Neuron (in vitro differentiated cells): ENCODE data around the gene TMEM132C.

ENCODE experiments used
- H2AFZ ChIP-seq: one replicate; pipeline ENCODE4 v1.6.1; 2013; ENCODE audit warnings: low read depth, mild to moderate bottlenecking, inconsistent platforms, low read length, moderate library complexity
- H3K27me3 ChIP-seq: one replicate; pipeline ENCODE4 v1.6.1; 2013; ENCODE audit warnings: low read length; ENCODE audit not compliant: insufficient read depth
- H3K36me3 ChIP-seq: one replicate; pipeline ENCODE4 v1.6.1; 2013; ENCODE audit warnings: low read length; ENCODE audit not compliant: insufficient read depth
- H3K4me1 ChIP-seq: one replicate; pipeline ENCODE4 v1.6.1; 2013; ENCODE audit warnings: low read length; ENCODE audit not compliant: insufficient read depth
- H3K4me3 ChIP-seq: 2 replicates; pipeline ENCODE4 v1.5.1; 2013; ENCODE audit warnings: mild to moderate bottlenecking, low read length, moderate library complexity
- H3K9me3 ChIP-seq: one replicate; pipeline ENCODE4 v1.6.1; 2013; ENCODE audit warnings: low read length

Gene TMEM132C

GRCh38 chr12:128381541-128381940, 114.6 kb downstream of the TMEM132C start:
- Histone ChIP-seq H3K36me3 (no peaks in the 10 kb centered on the region), H3K9me3 (no peaks in the 10 kb centered on the region)

GRCh38 chr12:128381946-128382345, 115.0 kb downstream of the TMEM132C start:
- H3K9me3 ChIP-seq = no peaks in the 10 kb centered on the region
- no peaks in the 10 kb centered on the region for H3K36me3 ChIP-seq
- H2AFZ ChIP-seq = no peak overlapping the region
- no peaks in the 10 kb centered on the region for H3K27me3 ChIP-seq
- no peak overlapping the region for H3K4me3 ChIP-seq
- H3K4me1 ChIP-seq = peaks cover 11% of the 10 kb centered on the region

More at GRCh38 chr12:128381541-128381940, 114.6 kb downstream of the TMEM132C start:
- Histone ChIP-seq H3K4me3 (no peak overlapping the region), H3K4me1 (peaks cover 11% of the 10 kb centered on the region), H3K27me3 (no peaks in the 10 kb centered on the region), H2AFZ (no peak overlapping the region)

DNA sequence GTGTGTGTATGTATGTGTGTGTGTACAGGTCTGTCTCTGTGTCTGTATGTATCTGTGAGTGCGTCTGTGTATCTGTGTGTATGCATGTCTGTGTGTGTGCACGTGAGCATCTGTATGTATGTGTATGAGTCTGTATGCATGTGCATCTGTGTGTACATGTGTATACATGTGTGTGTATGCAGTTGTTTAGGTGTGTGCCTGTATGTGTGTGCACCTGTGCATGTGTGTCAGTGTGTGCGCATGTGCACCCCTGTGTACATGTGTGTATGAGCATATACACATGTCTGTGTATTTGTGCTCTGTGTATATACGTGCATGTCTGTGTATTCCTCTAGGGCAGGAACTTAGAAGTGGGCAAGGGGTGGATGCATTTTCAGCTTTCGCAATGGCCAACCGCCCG, 116.0 kb downstream of the TMEM132C start:
- H3K4me3 ChIP-seq = no peak overlapping the region
- no peaks in the 10 kb centered on the region for H3K27me3 ChIP-seq
- no peaks in the 10 kb centered on the region for H3K9me3 ChIP-seq
- no peak overlapping the region for H2AFZ ChIP-seq
- no peaks in the 10 kb centered on the region for H3K36me3 ChIP-seq
- H3K4me1 ChIP-seq = peaks cover 11% of the 10 kb centered on the region

DNA sequence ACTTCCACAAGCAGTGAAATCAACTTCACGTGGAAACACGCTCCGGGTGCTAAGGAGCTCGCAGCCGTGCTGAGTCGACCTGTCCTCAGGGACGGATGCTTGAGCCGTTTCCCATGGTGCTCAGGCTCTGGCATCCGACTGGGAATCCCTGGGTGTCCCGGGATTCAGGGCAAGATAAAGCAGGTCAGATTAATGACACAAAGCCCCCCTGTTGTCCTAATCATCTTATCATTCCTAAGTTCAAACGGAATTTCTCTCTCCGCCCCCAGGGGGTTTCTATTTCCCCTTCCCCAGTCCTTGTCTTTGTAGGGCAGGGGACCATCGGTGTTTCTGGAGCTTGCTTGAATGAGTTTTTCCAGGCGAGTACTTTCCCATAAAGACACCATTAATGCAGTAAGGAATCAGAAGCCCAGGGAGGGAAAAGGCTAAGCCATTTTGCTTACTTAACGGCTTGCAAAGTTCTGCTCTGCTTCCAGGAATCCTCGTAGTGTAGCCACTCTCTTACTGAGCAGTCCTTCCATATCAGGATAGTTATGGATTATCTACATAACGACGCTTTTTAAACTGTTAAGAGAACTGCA, 116.5 kb downstream of the TMEM132C start:
- Histone ChIP-seq H3K4me1 (peaks cover 11% of the 10 kb centered on the region), H3K9me3 (no peaks in the 10 kb centered on the region), H3K27me3 (no peaks in the 10 kb centered on the region), H3K36me3 (no peaks in the 10 kb centered on the region), H2AFZ (no peak overlapping the region), H3K4me3 (no peak overlapping the region)

DNA sequence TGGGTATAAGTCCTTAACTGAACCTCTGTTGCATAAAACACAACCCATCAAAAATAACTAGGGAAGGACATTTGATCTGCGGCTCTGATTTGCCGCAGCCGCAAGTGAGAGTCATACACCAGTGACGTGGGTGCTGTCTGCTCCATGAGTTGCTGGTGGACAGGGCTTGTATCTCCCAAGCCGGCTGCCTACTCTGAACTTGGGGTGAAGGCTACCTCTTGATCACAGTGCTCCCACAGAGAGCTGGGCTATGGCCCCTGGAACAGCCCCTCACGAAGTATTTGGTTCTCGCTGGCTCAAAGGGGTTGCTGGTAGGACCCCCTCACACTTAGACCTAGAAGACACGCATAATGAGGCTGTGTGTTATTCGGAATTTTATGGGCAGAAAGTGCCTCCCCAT, 118.8 kb downstream of the TMEM132C start:
- Histone ChIP-seq H3K36me3 (no peaks in the 10 kb centered on the region), H3K27me3 (no peaks in the 10 kb centered on the region), H2AFZ (no peak overlapping the region), H3K9me3 (no peaks in the 10 kb centered on the region), H3K4me1 (peaks cover 11% of the 10 kb centered on the region), H3K4me3 (no peak overlapping the region)

DNA sequence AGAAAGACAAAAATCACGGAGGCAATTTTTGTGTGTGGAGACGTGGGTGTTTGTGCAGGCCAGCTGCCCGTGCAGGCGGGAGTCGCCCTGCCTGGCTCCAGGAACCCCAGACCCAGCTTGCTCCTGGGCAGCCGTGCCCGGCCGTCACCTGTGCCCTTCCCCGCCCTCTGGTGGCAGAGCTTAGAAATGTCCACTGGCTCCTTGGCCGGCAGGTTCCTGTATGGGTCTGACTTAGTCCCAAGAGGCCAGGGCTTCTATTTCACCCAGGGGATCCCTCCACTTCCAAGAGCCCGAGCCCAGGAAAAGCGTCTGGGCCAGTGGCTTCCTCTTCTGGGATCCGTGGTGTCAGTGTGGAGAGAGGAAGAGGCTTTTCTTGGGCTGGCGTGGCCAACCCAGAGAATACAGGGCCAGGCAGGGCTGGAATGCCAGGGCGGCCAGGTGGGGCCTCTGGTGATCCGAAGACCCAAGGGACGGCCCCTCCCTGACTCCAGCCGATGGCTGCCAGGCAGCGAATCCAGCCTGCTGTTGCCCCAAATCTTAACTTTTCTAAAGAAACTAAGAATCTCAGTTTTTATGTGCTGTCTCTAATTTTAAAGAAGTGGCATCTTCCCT, 120.9 kb downstream of the TMEM132C start:
- Histone ChIP-seq H2AFZ (no peak overlapping the region), H3K9me3 (no peaks in the 10 kb centered on the region), H3K4me1 (peaks cover 7% of the 10 kb centered on the region), H3K27me3 (no peaks in the 10 kb centered on the region), H3K4me3 (no peak overlapping the region), H3K36me3 (no peaks in the 10 kb centered on the region)

- no peak overlapping the region for H2AFZ ChIP-seq
- H3K27me3 ChIP-seq = no peaks in the 10 kb centered on the region
- H3K4me3 ChIP-seq = no peak overlapping the region
- peaks cover 2% of the 10 kb centered on the region for H3K4me1 ChIP-seq
- no peaks in the 10 kb centered on the region for H3K9me3 ChIP-seq
- no peaks in the 10 kb centered on the region for H3K36me3 ChIP-seq
Measured at GRCh38 chr12:128388461-128389000, 121.6 kb downstream of the TMEM132C start.

DNA sequence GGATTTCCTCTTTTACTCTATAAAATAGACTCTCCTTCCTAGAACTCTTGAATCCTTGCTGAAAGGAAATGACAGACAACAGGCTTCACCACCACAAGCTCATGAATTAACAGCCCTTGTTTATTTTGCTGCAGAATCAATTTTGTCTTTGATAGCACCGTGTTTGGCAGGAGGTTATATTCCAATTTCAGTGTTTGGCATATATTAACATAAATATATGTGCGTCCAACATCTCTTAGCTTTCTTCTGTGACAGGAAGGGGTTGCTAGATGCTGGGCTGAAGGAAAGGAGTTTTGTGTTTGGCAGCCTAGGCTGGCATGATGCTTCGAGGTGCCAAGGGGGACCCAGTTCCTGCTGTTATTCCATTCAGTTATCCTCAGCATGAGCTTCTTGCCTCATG, 126.4 kb downstream of the TMEM132C start:
- Histone ChIP-seq H3K36me3 (no peaks in the 10 kb centered on the region), H2AFZ (no peak overlapping the region), H3K9me3 (no peaks in the 10 kb centered on the region), H3K4me3 (no peak overlapping the region), H3K4me1 (no peaks in the 10 kb centered on the region), H3K27me3 (no peaks in the 10 kb centered on the region)

DNA sequence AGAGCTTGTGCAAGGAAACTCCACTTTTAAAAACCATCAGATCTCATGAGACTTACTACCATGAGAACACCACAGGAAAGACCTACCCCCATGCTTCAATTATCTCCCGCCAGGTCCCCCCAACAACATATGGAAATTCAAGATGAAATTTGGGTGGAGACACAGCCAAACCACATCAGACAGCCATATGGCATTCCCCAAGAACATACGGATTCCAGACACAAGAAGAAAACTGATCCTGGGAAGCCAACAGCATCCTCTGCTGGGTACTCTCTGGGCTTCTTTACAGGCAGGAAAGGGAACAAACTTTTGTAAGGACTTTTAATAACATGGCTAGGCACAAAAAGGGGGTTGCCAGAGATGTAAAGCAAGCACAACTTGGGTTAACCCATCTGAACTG, 127.2 kb downstream of the TMEM132C start:
- no peak overlapping the region for H2AFZ ChIP-seq
- H3K4me1 ChIP-seq = no peaks in the 10 kb centered on the region
- H3K36me3 ChIP-seq = no peaks in the 10 kb centered on the region
- H3K4me3 ChIP-seq = no peak overlapping the region
- no peaks in the 10 kb centered on the region for H3K27me3 ChIP-seq
- H3K9me3 ChIP-seq = no peaks in the 10 kb centered on the region

- Histone ChIP-seq H3K4me1 (no peaks in the 10 kb centered on the region), H3K4me3 (no peak overlapping the region), H2AFZ (no peak overlapping the region), H3K9me3 (no peaks in the 10 kb centered on the region), H3K36me3 (no peaks in the 10 kb centered on the region), H3K27me3 (no peaks in the 10 kb centered on the region)
Measured at GRCh38 chr12:128399253-128399652, 132.3 kb downstream of the TMEM132C start.

GRCh38 chr12:128402486-128403243, 135.7 kb downstream of the TMEM132C start:
- Histone ChIP-seq H3K4me3 (no peak overlapping the region), H3K27me3 (no peaks in the 10 kb centered on the region), H3K36me3 (no peaks in the 10 kb centered on the region), H2AFZ (no peak overlapping the region), H3K4me1 (no peaks in the 10 kb centered on the region), H3K9me3 (no peaks in the 10 kb centered on the region)

GRCh38 chr12:128408669-128409068, 141.7 kb downstream of the TMEM132C start:
- H3K4me3 ChIP-seq = no peak overlapping the region
- H3K4me1 ChIP-seq = peaks cover 8% of the 10 kb centered on the region
- no peaks in the 10 kb centered on the region for H3K36me3 ChIP-seq
- H3K9me3 ChIP-seq = no peaks in the 10 kb centered on the region
- no peak overlapping the region for H2AFZ ChIP-seq
- H3K27me3 ChIP-seq = no peaks in the 10 kb centered on the region

GRCh38 chr12:128415036-128415560, 148.1 kb downstream of the TMEM132C start:
- H3K27me3 ChIP-seq = no peaks in the 10 kb centered on the region
- H2AFZ ChIP-seq = no peak overlapping the region
- no peaks in the 10 kb centered on the region for H3K9me3 ChIP-seq

More at GRCh38 chr12:128415036-128415560, 148.1 kb downstream of the TMEM132C start:
- H3K4me1 ChIP-seq = no peaks in the 10 kb centered on the region
- no peak overlapping the region for H3K4me3 ChIP-seq
- no peaks in the 10 kb centered on the region for H3K36me3 ChIP-seq
